Astrocyte (in vitro differentiated cells and primary cell): ENCODE data around the gene PLA2R1. TPM values are rescaled to one million over a fixed set of nuclear protein-coding genes. Genes with fewer than 3 reads are reported as not detected.

Experiments
- DNase-seq: peaks from one replicate; pipeline ENCODE4 v3.0.0-alpha.2; 2010; ENCODE audit warnings: low read depth
- FAIRE-seq: peaks from 2 replicates; lab custom pipeline; 2011; peaks lifted over from hg19 to GRCh38; lab: Jason Lieb, UNC
- H2AFZ ChIP-seq: 2 replicates; pipeline ENCODE4 v1.6.0; 2012; ENCODE audit warnings: low read depth, low read length, inconsistent platforms
- H3K27ac ChIP-seq: 2 replicates; pipeline ENCODE4 v1.5.1; 2011; ENCODE audit warnings: low read depth, low read length, inconsistent platforms
- H3K27me3 ChIP-seq: 2 replicates; pipeline ENCODE4 v1.6.0; 2011; ENCODE audit warnings: low read length, inconsistent platforms; ENCODE audit not compliant: insufficient read depth
- H3K36me3 ChIP-seq: 2 replicates; pipeline ENCODE4 v1.5.1; 2011; ENCODE audit warnings: low read length, inconsistent platforms; ENCODE audit not compliant: insufficient read depth
- H3K4me1 ChIP-seq: 2 replicates; pipeline ENCODE4 v1.5.1; 2011; ENCODE audit warnings: low read length, inconsistent platforms; ENCODE audit not compliant: insufficient read depth
- H3K4me2 ChIP-seq: 2 replicates; pipeline ENCODE4 v1.6.0; 2012; ENCODE audit warnings: low read length, inconsistent platforms
- H3K4me3 ChIP-seq: 2 replicates; pipeline ENCODE4 v1.5.1; 2011; ENCODE audit warnings: low read depth, mild to moderate bottlenecking, low read length, inconsistent platforms; ENCODE audit not compliant: insufficient read depth
- H3K79me2 ChIP-seq: 2 replicates; pipeline ENCODE4 v1.6.0; 2012; ENCODE audit warnings: mild to moderate bottlenecking, low read length, inconsistent platforms; ENCODE audit not compliant: insufficient read depth
- H3K9ac ChIP-seq: 2 replicates; pipeline ENCODE4 v1.6.0; 2012; ENCODE audit warnings: mild to moderate bottlenecking, low read length, inconsistent platforms
- H3K9me3 ChIP-seq: 2 replicates; pipeline ENCODE4 v1.5.1; 2012; ENCODE audit warnings: low read depth, mild to moderate bottlenecking, low read length, inconsistent platforms; ENCODE audit not compliant: insufficient read depth
- H4K20me1 ChIP-seq: 2 replicates; pipeline ENCODE4 v1.6.0; 2012; ENCODE audit warnings: low read length, inconsistent platforms; ENCODE audit not compliant: insufficient read depth
- H3K27ac Mint-ChIP-seq: one replicate; pipeline ENCODE4 v1.8.0; 2021; ENCODE audit warnings: mild to moderate bottlenecking, mixed read lengths; ENCODE audit not compliant: unreplicated experiment
- H3K27me3 Mint-ChIP-seq: one replicate; pipeline ENCODE4 v1.8.0; 2021; ENCODE audit warnings: low read depth, mixed read lengths; ENCODE audit not compliant: unreplicated experiment
- H3K36me3 Mint-ChIP-seq: one replicate; pipeline ENCODE4 v1.8.0; 2021; ENCODE audit warnings: low read depth, mixed read lengths; ENCODE audit not compliant: unreplicated experiment
- H3K4me1 Mint-ChIP-seq: one replicate; pipeline ENCODE4 v1.8.0; 2021; ENCODE audit warnings: low read depth, mixed read lengths; ENCODE audit not compliant: unreplicated experiment
- H3K4me3 Mint-ChIP-seq: one replicate; pipeline ENCODE4 v1.8.0; 2021; ENCODE audit warnings: mild to moderate bottlenecking, moderate library complexity, mixed read lengths; ENCODE audit not compliant: unreplicated experiment
- H3K9me3 Mint-ChIP-seq: one replicate; pipeline ENCODE4 v1.8.0; 2021; ENCODE audit warnings: mild to moderate bottlenecking, mixed read lengths; ENCODE audit not compliant: unreplicated experiment
- EZH2 ChIP-seq: IDR thresholded peaks from 2 replicates; pipeline ENCODE4 v1.6.1; 2012; ENCODE audit warnings: mild to moderate bottlenecking, low read length, inconsistent platforms; ENCODE audit not compliant: insufficient read depth
- total RNA-seq: library from RNA; stranded (reverse); gene quantifications from 2 replicates; pipeline ENCODE4 v1.2.1, GENCODE V29; 2021
- TF ChIP-seq, protein P1 (sequence below): IDR thresholded peaks from 2 replicates; pipeline ENCODE4 v1.5.1; 2011; ENCODE audit warnings: low read depth, mild to moderate bottlenecking, inconsistent platforms, low read length, moderate library complexity; ENCODE audit not compliant: insufficient read depth

PLA2R1 gene
- total RNA-seq, 1 donor from 2014 or later = 7.1 TPM

DNA sequence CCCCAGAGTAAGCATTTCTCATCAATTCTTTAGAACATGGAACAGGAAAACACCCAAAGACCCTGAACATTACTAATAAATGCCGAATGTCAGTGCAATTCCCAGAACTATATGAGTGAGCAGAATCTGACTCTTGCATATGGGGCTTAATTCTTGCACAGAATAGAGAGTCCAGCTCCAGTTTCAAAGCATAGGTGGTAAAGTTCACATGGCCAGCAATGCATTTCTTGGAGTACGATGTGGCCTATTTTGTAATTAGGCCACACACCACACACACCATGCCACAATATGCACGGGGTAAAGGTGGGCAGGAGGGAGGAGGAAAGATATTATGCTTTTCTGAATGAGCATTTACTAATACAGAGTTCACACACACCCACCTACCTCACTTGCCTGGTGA lies 56.5 kb downstream of the PLA2R1 start:
- H3K9me3 ChIP-seq = no peaks in the 10 kb centered on the region
- Mint-ChIP-seq H3K36me3 (peaks cover 14% of the 10 kb centered on the region), H3K27me3 (no peaks in the 10 kb centered on the region), H3K9me3 (peaks cover 5% of the 10 kb centered on the region), H3K4me3 (no peak overlapping the region), H3K4me1 (peaks cover 15% of the 10 kb centered on the region), H3K27ac (no peak overlapping the region)
- peaks cover 9% of the 10 kb centered on the region for H3K36me3 ChIP-seq
- DNase-seq (no peak), FAIRE-seq (no peak)
- H3K27ac ChIP-seq = no peak overlapping the region
- no peak overlapping the region for H2AFZ ChIP-seq
- H3K9ac ChIP-seq = no peak overlapping the region
- H4K20me1 ChIP-seq = no peaks in the 10 kb centered on the region
- H3K4me3 ChIP-seq = no peak overlapping the region
- TF ChIP-seq, protein P1, sequence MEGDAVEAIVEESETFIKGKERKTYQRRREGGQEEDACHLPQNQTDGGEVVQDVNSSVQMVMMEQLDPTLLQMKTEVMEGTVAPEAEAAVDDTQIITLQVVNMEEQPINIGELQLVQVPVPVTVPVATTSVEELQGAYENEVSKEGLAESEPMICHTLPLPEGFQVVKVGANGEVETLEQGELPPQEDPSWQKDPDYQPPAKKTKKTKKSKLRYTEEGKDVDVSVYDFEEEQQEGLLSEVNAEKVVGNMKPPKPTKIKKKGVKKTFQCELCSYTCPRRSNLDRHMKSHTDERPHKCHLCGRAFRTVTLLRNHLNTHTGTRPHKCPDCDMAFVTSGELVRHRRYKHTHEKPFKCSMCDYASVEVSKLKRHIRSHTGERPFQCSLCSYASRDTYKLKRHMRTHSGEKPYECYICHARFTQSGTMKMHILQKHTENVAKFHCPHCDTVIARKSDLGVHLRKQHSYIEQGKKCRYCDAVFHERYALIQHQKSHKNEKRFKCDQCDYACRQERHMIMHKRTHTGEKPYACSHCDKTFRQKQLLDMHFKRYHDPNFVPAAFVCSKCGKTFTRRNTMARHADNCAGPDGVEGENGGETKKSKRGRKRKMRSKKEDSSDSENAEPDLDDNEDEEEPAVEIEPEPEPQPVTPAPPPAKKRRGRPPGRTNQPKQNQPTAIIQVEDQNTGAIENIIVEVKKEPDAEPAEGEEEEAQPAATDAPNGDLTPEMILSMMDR = no peak
- no peak for TF ChIP-seq EZH2
- no peaks in the 10 kb centered on the region for H3K79me2 ChIP-seq
- no peaks in the 10 kb centered on the region for H3K4me1 ChIP-seq
- no peaks in the 10 kb centered on the region for H3K27me3 ChIP-seq
- no peak overlapping the region for H3K4me2 ChIP-seq

- DNase-seq (no peak), FAIRE-seq (no peak)
- H3K9ac ChIP-seq = no peak overlapping the region
- no peaks in the 10 kb centered on the region for H3K9me3 ChIP-seq
- Mint-ChIP-seq H3K4me3 (no peak overlapping the region), H3K9me3 (peaks cover 7% of the 10 kb centered on the region), H3K36me3 (peaks cover 14% of the 10 kb centered on the region), H3K4me1 (peaks cover 13% of the 10 kb centered on the region), H3K27ac (no peak overlapping the region), H3K27me3 (no peaks in the 10 kb centered on the region)
- TF ChIP-seq EZH2 = no peak
- TF ChIP-seq, protein P1 = no peak
- H3K4me1 ChIP-seq = no peaks in the 10 kb centered on the region
- H3K27me3 ChIP-seq = no peaks in the 10 kb centered on the region
- H3K4me2 ChIP-seq = no peak overlapping the region
- H3K79me2 ChIP-seq = no peaks in the 10 kb centered on the region
- no peaks in the 10 kb centered on the region for H4K20me1 ChIP-seq
- no peak overlapping the region for H2AFZ ChIP-seq
- no peak overlapping the region for H3K4me3 ChIP-seq
- H3K36me3 ChIP-seq = peaks cover 8% of the 10 kb centered on the region
- H3K27ac ChIP-seq = no peak overlapping the region
Measured at GRCh38 chr2:160005476-160005875, 56.9 kb downstream of the PLA2R1 start.

DNA sequence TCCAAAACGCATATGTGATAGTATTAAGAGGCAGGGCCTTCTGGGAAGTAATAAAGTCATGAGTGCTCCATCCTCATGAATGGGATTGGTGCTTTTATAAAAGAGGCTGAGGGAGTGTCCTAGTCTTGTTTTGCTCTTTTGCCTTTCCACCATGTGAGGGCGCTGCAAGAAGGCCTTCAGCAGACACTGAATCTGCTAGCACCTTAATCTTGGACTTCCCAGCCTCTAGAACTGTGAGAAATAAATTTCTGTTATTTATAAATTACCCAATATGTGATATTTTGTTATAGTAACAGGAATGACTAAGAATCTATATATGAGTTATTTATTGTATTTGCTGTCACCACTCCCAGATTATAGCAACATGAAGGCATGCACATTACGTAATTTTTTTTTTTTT lies 63.5 kb downstream of the PLA2R1 start:
- H3K9ac ChIP-seq = no peak overlapping the region
- no peak overlapping the region for H2AFZ ChIP-seq
- Mint-ChIP-seq H3K4me1 (peaks cover 20% of the 10 kb centered on the region), H3K9me3 (peaks cover 4% of the 10 kb centered on the region), H3K36me3 (peaks cover 11% of the 10 kb centered on the region), H3K4me3 (no peak overlapping the region), H3K27ac (no peak overlapping the region), H3K27me3 (no peaks in the 10 kb centered on the region)
- DNase-seq (no peak), FAIRE-seq (no peak)
- no peaks in the 10 kb centered on the region for H3K27me3 ChIP-seq
- H3K9me3 ChIP-seq = no peaks in the 10 kb centered on the region
- no peak overlapping the region for H3K4me2 ChIP-seq
- H3K27ac ChIP-seq = no peak overlapping the region
- no peaks in the 10 kb centered on the region for H4K20me1 ChIP-seq
- H3K4me3 ChIP-seq = no peak overlapping the region
- H3K79me2 ChIP-seq = no peaks in the 10 kb centered on the region
- H3K4me1 ChIP-seq = no peaks in the 10 kb centered on the region
- TF ChIP-seq EZH2 = no peak
- TF ChIP-seq, protein P1 = no peak
- no peaks in the 10 kb centered on the region for H3K36me3 ChIP-seq
